ENCODE measurements around the gene RNF43. TPM values are rescaled to one million over a fixed set of nuclear protein-coding genes. Genes with fewer than 3 reads are reported as not detected.

Gene RNF43
- total RNA-seq, result 4.6 and 6.0 TPM in 2 replicates

GRCh38 chr17:58417300-58418092, at the start of gene RNF43:
Gene RNF43, minus strand, starts transcription at chr17:58417534. Its CDS starts 1,957 bp downstream, at chr17:58415577.

Other genes with a start within 250 kb of the RNF43 start
- not detected in 2 replicates for gene EPX, start 224.8 kb downstream of the RNF43 start, total RNA-seq
- 8.9 and 9.4 TPM in 2 replicates for gene MKS1, start 198.3 kb downstream of the RNF43 start, total RNA-seq
- 0.21 TPM in 1 of 2 replicates, not detected in the other for gene LPO, start 178.9 kb downstream of the RNF43 start, total RNA-seq
- gene MPO, start 136.6 kb downstream of the RNF43 start, total RNA-seq, result not detected in 2 replicates
- gene TSPOAP1, start 88.7 kb downstream of the RNF43 start, total RNA-seq, result 0.48 and 1.3 TPM in 2 replicates
- 37.5 and 41.7 TPM in 2 replicates for gene SUPT4H1, start 65.3 kb downstream of the RNF43 start, total RNA-seq
- under 0.01 TPM in 1 of 2 replicates, not detected in the other for gene HSF5, start 70.9 kb upstream of the RNF43 start, total RNA-seq
- gene MTMR4, start 97.1 kb upstream of the RNF43 start, total RNA-seq, result 50.6 and 65.2 TPM in 2 replicates

All from tracheal epithelial cell (primary cell).